MM.1S (cell line): Measurements from ENCODE around the gene C1orf232.

Source experiments
- CTCF ChIP-seq: fragments of 300-600 bp; sonication (generic); IDR thresholded peaks from 2 replicates; pipeline ENCODE4 v1.5.1; 2016; ENCODE audit warnings: antibody characterized with exemption, low read length, mixed read lengths
- EZH2 ChIP-seq: fragments of 300-600 bp; sonication (generic); optimal IDR thresholded peaks from 2 replicates; pipeline ENCODE3; 2017; ENCODE audit warnings: low read depth, mild to moderate bottlenecking, antibody characterized with exemption, low read length, mixed read lengths

GRCh38 chr1:26182383-26182696 lies 13.6 kb upstream of the C1orf232 start:
- TF ChIP-seq CTCF, result no peak
- no peak for TF ChIP-seq EZH2
